ENCODE results near the gene ABI1. TPM values are rescaled to one million over a fixed set of nuclear protein-coding genes. Genes with fewer than 3 reads are reported as not detected.

ABI1 gene
- total and polyA plus RNA-seq, 2 of the 13 experiments (the other 11 are each of a cell fraction or from before 2014, with no cell fraction given): 20.9 to 22.9 TPM

GRCh38 chr10:26860443-26861204 is at the start of gene ABI1 (continued):
- TF ChIP-seq ZBTB40 (IDR thresholded peaks at IDR 0.05): no peak
- TF ChIP-seq ZBTB40 (CRISPR knock-in tag; IDR thresholded peaks at IDR 0.05): no peak
- 0 out of 2 replicates have a peak, but pooled peaks have one; percentile 66 for TF ChIP-seq ZNF142 (CRISPR knock-in tag; IDR thresholded peaks at IDR 0.05)
- 0 out of 2 replicates have a peak, but pooled peaks have one; percentile 27 for TF ChIP-seq ZNF740 (CRISPR knock-in tag; IDR thresholded peaks at IDR 0.05)
- no peak for TF ChIP-seq ZNF382 (CRISPR knock-in tag; IDR thresholded peaks at IDR 0.05; ENCODE audit: borderline replicate concordance)
- no peak for TF ChIP-seq GZF1 (CRISPR knock-in tag; IDR thresholded peaks at IDR 0.05)
- TF ChIP-seq ETS1 (CRISPR knock-in tag; IDR thresholded peaks at IDR 0.05): no peak
- TF ChIP-seq NCOR1 (IDR thresholded peaks at IDR 0.05; ENCODE audit: borderline replicate concordance, low read length): no peak; the same call in 1 of the 2 replicates
- no peak for TF ChIP-seq ZNF703 (CRISPR knock-in tag; IDR thresholded peaks at IDR 0.05; ENCODE audit: borderline replicate concordance)
- TF ChIP-seq SMYD3 (CRISPR knock-in tag; IDR thresholded peaks at IDR 0.05): no peak
- peak; percentile 46; the same call in 1 of the 2 replicates for TF ChIP-seq ZNF225 (CRISPR knock-in tag; IDR thresholded peaks at IDR 0.05)
- peak; percentile 66 for TF ChIP-seq ZNF563 (CRISPR knock-in tag; IDR thresholded peaks at IDR 0.05)
